T-cell (primary cell): ENCODE data around the gene TSPAN4. TPM values are rescaled to one million over a fixed set of nuclear protein-coding genes. Genes with fewer than 3 reads are reported as not detected.

Experiments
- ATAC-seq, 4 experiments: fragments of 200-7000 bp in 3 of 4; fragments of 150-1000 bp in 1 of 4; cut with Tn5 transposase; replicated peaks in 1 of 4; 1 replicate in 3 of 4; 2 replicates in 1 of 4; pipeline ENCODE4 v1.10.0; 2021; ENCODE audit warnings: moderate library complexity in 3 of 4, mild to moderate bottlenecking in 2 of 4, moderate number of reproducible peaks in 1 of 4
- CTCF ChIA-PET, 2 donors: fragments of 300-600 bp; sonication (Branson Sonifier 250); formaldehyde crosslinking; loops; one replicate each; lab custom pipeline; 2022; ENCODE audit warnings: antibody characterized with exemption in 2 of 2; lab: Charles Lee
- POLR2A ChIA-PET, 2 donors: fragments of 300-600 bp; sonication (Branson Sonifier 250); formaldehyde crosslinking; loops; one replicate each; lab custom pipeline; 2022; ENCODE audit warnings: antibody characterized with exemption in 2 of 2; lab: Charles Lee
- DNase-seq, 35 experiments: peaks; one replicate each; pipeline versions ENCODE4 v3.0.0 to v3.0.0-alpha.2; 2013 to 2023
- H3K27ac ChIP-seq: one replicate; pipeline ENCODE4 v1.5.1; 2013; ENCODE audit warnings: low read length
- H3K27me3 ChIP-seq, 2 experiments: replicated peaks in 1 of 2; 1 replicate in 1 of 2; 2 replicates in 1 of 2; pipeline versions ENCODE4 v1.6.1 to v1.7.0; 2013; ENCODE audit warnings: low read length in 1 of 2, mixed read lengths in 1 of 2; ENCODE audit not compliant: control insufficient read depth in 2 of 2, insufficient read depth in 2 of 2; ENCODE audit errors: extremely low read depth in 1 of 2
- H3K36me3 ChIP-seq, 2 donors: 1 replicate in 1 of 2; 2 replicates in 1 of 2; pipeline versions ENCODE4 v1.6.1 to v1.7.0; 2013; ENCODE audit warnings: low read length in 1 of 2; ENCODE audit not compliant: control insufficient read depth in 2 of 2, insufficient read depth in 1 of 2; ENCODE audit errors: extremely low read depth in 1 of 2
- H3K4me1 ChIP-seq, 2 experiments: 1 replicate in 1 of 2; 2 replicates in 1 of 2; pipeline versions ENCODE4 v1.6.1 to v1.7.0; 2013; ENCODE audit warnings: low read length in 2 of 2, mixed read lengths in 1 of 2; ENCODE audit not compliant: insufficient read depth in 2 of 2, control insufficient read depth in 1 of 2; ENCODE audit errors: extremely low read depth in 1 of 2
- H3K4me3 ChIP-seq, 2 donors: 1 replicate in 1 of 2; 2 replicates in 1 of 2; pipeline versions ENCODE4 v1.5.1 to v1.7.0; 2013; ENCODE audit warnings: mild to moderate bottlenecking in 2 of 2, low read length in 1 of 2, moderate library complexity in 1 of 2; ENCODE audit not compliant: control insufficient read depth in 1 of 2; ENCODE audit errors: extremely low read depth in 1 of 2
- H3K9me3 ChIP-seq: 2 replicates; pipeline ENCODE4 v1.7.0; 2013
- H3K27ac Mint-ChIP-seq, 2 donors: one replicate each; pipeline ENCODE4 v1.8.0; 2020 to 2021; ENCODE audit warnings: mild to moderate bottlenecking in 2 of 2, mixed read lengths in 2 of 2
- H3K27me3 Mint-ChIP-seq, 2 donors: one replicate each; pipeline ENCODE4 v1.8.0; 2021 to 2022; ENCODE audit warnings: mixed read lengths in 2 of 2
- H3K36me3 Mint-ChIP-seq: one replicate; pipeline ENCODE4 v1.8.0; 2021; ENCODE audit warnings: mixed read lengths
- H3K4me1 Mint-ChIP-seq, 3 donors: one replicate each; pipeline ENCODE4 v1.8.0; 2020 to 2022; ENCODE audit warnings: mixed read lengths in 3 of 3, mild to moderate bottlenecking in 1 of 3
- H3K4me3 Mint-ChIP-seq, 3 donors: one replicate each; pipeline ENCODE4 v1.8.0; 2020 to 2022; ENCODE audit warnings: mild to moderate bottlenecking in 3 of 3, mixed read lengths in 3 of 3, moderate library complexity in 3 of 3
- H3K9me3 Mint-ChIP-seq, 3 donors: one replicate each; pipeline ENCODE4 v1.8.0; 2020 to 2022; ENCODE audit warnings: mixed read lengths in 3 of 3
- WGBS: methylation state at CpG from one replicate; pipeline ENCODE4 v1.1.5; 2013; ENCODE audit warnings: missing lambda C conversion rate; ENCODE audit not compliant: insufficient coverage; 5-methylcytosine and 5-hydroxymethylcytosine counted together
- total RNA-seq, 35 experiments: library from RNA in 6 of 35; stranded (reverse) in 6 of 35; fragments of 120-200 nt in 1 of 35; gene quantifications; one replicate each; pipeline versions ENCODE4 v1.2.1 to v1.2.4 and lab custom pipeline; 2013 to 2026

TSPAN4 gene
- total RNA-seq, 5 donors from 2014 or later (not counting 1 experiment from before 2014, with no cell fraction given), result 3.1 to 5.8 (median 4.4) TPM

DNA sequence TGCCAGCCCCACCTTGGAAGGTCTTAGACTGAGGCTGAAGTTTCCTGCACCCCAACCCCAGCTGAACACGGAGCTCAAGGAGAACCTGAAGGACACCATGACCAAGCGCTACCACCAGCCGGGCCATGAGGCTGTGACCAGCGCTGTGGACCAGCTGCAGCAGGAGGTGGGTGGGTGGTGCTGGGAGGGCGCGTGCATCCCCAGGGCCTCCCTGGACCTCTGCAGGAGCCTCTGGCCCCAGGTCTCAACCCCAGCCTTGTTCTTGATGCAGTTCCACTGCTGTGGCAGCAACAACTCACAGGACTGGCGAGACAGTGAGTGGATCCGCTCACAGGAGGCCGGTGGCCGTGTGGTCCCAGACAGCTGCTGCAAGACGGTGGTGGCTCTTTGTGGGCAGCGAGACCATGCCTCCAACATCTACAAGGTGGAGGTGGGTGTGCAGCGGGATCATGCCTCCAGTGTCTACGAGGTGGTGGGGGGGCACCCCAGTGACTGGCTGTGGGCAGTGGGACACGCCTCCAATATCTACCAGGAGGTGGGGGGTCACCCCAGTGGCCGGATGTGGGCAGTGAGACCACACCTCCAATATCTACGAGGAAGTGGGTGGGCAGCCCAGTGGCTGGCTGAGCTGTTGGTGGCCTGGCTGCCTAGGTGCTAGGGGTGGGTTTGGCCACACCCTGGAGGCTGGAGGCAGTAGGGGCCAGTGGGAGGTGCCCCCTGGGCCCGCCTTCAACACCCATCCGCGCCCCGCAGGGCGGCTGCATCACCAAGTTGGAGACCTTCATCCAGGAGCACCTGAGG is 5.3 kb upstream of the TSPAN4 start:
- CTCF ChIA-PET, result interaction anchor here in 1 of 2 donors (0.6 to 0.7 kb wide), 2 partner anchors 23 to 28 kb away, joined by 4 to 10 read pairs; no protein-coding TSS in a partner anchor

DNA sequence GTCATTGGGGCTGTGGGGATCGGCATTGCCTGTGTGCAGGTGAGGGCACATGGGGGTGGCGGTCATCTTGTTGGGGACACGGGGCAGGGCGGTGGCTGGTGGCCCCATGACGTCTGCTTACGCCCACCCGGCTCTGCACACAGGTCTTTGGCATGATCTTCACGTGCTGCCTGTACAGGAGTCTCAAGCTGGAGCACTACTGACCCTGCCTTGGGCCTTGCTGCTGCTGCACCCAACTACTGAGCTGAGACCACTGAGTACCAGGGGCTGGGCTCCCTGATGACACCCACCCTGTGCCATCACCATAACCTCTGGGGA is 4.7 kb upstream of the TSPAN4 start:
- no peak overlapping the region for H3K4me3 Mint-ChIP-seq

More for the DNA sequence above, 5.3 kb upstream of the TSPAN4 start:
- POLR2A ChIA-PET, result no interaction called here
- Histone ChIP-seq H3K4me3 (no peak overlapping the region), H3K27me3 (peaks cover 0 to 17% of the 10 kb centered on the region in 2 experiments), H3K9me3 (no peaks in the 10 kb centered on the region), H3K27ac (no peak overlapping the region), H3K4me1 (peaks cover 2 to 57% of the 10 kb centered on the region in 2 experiments), H3K36me3 (peaks cover 5 to 26% of the 10 kb centered on the region in 2 donors)
- Mint-ChIP-seq H3K4me3 (no peak overlapping the region), H3K36me3 (peaks cover 2% of the 10 kb centered on the region), H3K9me3 (no peaks in the 10 kb centered on the region), H3K27me3 (no peaks in the 10 kb centered on the region), H3K27ac (no peak overlapping the region), H3K4me1 (peaks cover 14 to 30% (median 20%) of the 10 kb centered on the region in 3 donors)
- DNase-seq (no peak), ATAC-seq (no peak)
- WGBS, result 96% methylated on average over 8 of the region's 22 CpGs

DNA sequence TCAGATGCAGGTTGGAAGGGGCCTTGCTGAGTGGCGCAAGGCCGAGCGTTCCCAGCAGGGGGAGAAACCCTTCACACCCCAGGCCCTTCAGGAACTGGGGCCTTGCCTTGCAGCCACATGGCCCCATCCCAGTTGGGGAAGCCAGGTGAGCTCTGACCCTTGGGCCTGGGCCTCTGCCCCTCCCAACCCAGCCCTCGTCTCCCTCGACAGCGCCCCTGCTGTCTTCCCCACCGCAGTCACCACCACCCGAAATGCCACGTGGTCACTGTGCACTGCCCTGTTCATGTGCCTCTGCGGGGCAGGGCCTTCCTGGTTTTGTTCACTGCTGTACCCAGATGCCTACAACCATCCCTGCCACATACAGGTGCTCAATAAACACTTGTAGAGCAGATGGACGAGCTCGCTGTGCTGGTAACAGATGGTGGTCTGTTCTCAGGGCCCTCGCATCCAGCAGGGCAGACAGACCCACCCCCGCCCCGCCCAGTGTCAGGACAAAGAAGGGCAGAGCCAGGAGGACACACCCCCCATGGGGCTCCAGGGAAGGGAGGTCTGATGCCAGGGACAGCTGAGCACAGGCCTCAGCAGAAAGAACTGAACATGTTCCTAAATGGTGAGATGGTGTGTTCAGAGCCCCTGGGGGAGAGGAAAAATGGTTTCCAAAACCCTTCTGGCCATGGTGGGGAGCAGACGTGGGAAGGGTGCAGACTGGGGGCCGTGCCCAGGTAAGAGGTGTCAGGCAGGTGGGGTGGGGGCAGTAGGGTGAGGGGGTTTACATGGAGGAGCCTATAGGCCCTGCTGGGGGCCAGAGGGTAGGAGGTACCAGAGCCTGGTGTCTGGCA is 4.0 kb upstream of the TSPAN4 start:
- Mint-ChIP-seq H3K27ac (no peak overlapping the region), H3K4me3 (no peak overlapping the region), H3K4me1 (peaks cover 14 to 33% (median 23%) of the 10 kb centered on the region in 3 donors), H3K9me3 (no peaks in the 10 kb centered on the region), H3K27me3 (no peaks in the 10 kb centered on the region), H3K36me3 (peaks cover 2% of the 10 kb centered on the region)
- ChIA-PET POLR2A (no interaction called here), CTCF (no interaction called here)
- ATAC-seq (no peak), DNase-seq (no peak)
- peaks cover 0 to 19% of the 10 kb centered on the region in 2 experiments for H3K27me3 ChIP-seq
- H3K4me1 ChIP-seq, result peaks cover 3 to 58% of the 10 kb centered on the region in 2 experiments
- H3K4me3 ChIP-seq, result no peak overlapping the region
- 80% methylated on average over 14 of the region's 17 CpGs for WGBS
- peaks cover 5 to 26% of the 10 kb centered on the region in 2 donors for H3K36me3 ChIP-seq
- H3K9me3 ChIP-seq, result no peaks in the 10 kb centered on the region
- no peak overlapping the region for H3K27ac ChIP-seq

More for the DNA sequence above, 4.7 kb upstream of the TSPAN4 start:
- Mint-ChIP-seq H3K9me3 (no peaks in the 10 kb centered on the region), H3K36me3 (peaks cover 2% of the 10 kb centered on the region), H3K27me3 (no peaks in the 10 kb centered on the region), H3K27ac (no peak overlapping the region), H3K4me1 (peaks cover 14 to 30% (median 20%) of the 10 kb centered on the region in 3 donors)
- Histone ChIP-seq H3K27ac (no peak overlapping the region), H3K9me3 (no peaks in the 10 kb centered on the region), H3K27me3 (peaks cover 0 to 15% of the 10 kb centered on the region in 2 experiments), H3K4me3 (no peak overlapping the region), H3K4me1 (peaks cover 2 to 55% of the 10 kb centered on the region in 2 experiments), H3K36me3 (peaks cover 5 to 26% of the 10 kb centered on the region in 2 donors)
- ATAC-seq, result no peak
- POLR2A ChIA-PET, result no interaction called here
- CTCF ChIA-PET, result interaction anchor here in 1 of 2 donors (0.6 to 0.7 kb wide), 2 partner anchors 24 to 29 kb away, joined by 4 to 10 read pairs; no protein-coding TSS in a partner anchor
- DNase-seq, result no peak
- WGBS, result 84% methylated on average over 8 of the region's 8 CpGs

DNA sequence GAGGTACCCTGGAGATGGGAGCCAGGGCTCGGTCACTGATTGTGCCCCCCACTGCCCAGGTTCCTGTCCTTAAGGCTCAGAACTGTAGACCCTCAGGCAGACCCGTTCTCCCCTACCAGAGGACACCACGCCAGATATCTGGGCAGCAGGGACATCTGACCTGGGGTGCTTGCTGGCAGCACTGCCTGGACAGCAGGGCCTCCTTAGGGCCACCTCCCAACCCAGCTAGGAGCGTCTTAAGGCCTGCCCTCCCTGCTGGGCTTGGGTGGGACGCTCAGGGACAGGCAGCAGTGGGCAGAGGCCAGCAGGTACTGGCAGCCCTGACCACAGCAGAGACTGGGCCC is 3.4 kb upstream of the TSPAN4 start:
- CTCF ChIA-PET, result no interaction called here
- Mint-ChIP-seq H3K9me3 (no peaks in the 10 kb centered on the region), H3K27ac (no peak overlapping the region)

DNA sequence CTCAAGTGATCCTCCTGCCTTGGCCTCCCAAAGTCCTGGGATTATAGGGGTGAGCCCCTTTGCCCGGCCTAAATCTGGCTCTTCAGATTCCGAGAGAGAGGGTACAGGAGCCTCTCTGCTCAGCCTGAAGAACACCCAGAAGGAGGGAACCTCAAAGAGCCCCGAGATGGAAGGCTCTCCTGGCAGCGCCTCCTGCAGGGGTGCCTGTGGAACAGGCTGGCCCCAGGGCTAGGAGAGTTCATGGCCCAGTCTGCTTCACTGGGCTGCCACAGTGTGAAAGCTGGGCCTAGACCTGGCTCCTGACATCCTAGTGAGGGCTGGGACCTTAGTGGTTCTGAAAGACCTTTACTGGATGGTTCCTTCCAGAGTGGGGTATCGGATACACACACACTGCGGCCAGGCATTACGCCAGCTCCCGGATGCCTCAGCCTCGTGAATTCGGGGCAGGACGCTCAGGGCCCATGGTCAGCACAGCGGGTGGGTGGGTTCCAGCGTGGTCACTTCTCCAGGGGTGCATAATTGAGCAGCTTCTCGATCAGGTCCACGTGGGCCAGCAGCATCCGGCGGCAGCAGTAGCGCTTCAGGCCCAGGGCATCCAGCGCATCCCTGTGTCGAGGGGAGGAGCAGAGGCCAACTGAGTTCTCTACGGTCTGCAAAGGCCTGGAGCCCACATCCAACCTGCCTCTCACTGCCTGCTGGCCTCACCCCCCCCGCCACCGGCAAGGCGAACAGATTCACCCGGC is 2.6 kb upstream of the TSPAN4 start:
- ATAC-seq, result no peak
- no peak overlapping the region for H3K4me3 ChIP-seq
- H3K4me1 ChIP-seq, result peaks cover 9 to 58% of the 10 kb centered on the region in 2 experiments
- H3K36me3 ChIP-seq, result peaks cover 5 to 26% of the 10 kb centered on the region in 2 donors
- POLR2A ChIA-PET, result interaction anchor here in 1 of 2 donors (0.6 kb wide), 1 partner anchor 304 kb away, joined by 7 read pairs; no protein-coding TSS in a partner anchor
- no peaks in the 10 kb centered on the region for H3K9me3 ChIP-seq
- CTCF ChIA-PET, result no interaction called here
- H3K36me3 Mint-ChIP-seq, result peaks cover 2% of the 10 kb centered on the region
- WGBS, result 95% methylated on average over 19 of the region's 25 CpGs
- peaks cover 0 to 20% of the 10 kb centered on the region in 2 experiments for H3K27me3 ChIP-seq
- no peak for DNase-seq
- no peak overlapping the region for H3K27ac ChIP-seq
- H3K9me3 Mint-ChIP-seq, result no peaks in the 10 kb centered on the region
- H3K27me3 Mint-ChIP-seq, result no peaks in the 10 kb centered on the region
- H3K4me3 Mint-ChIP-seq, result peak overlapping the region; percentile 76 to 83 (median 80)
- peak overlapping the region in 1 of 2 donors; percentile 39 for H3K27ac Mint-ChIP-seq
- H3K4me1 Mint-ChIP-seq, result peaks cover 19 to 34% (median 21%) of the 10 kb centered on the region in 3 donors

More for the DNA sequence above, 3.4 kb upstream of the TSPAN4 start:
- Mint-ChIP-seq H3K27me3 (no peaks in the 10 kb centered on the region), H3K36me3 (peaks cover 2% of the 10 kb centered on the region), H3K4me3 (no peak overlapping the region), H3K4me1 (peaks cover 14 to 32% (median 22%) of the 10 kb centered on the region in 3 donors)
- POLR2A ChIA-PET, result no interaction called here
- Histone ChIP-seq H3K9me3 (no peaks in the 10 kb centered on the region), H3K36me3 (peaks cover 5 to 26% of the 10 kb centered on the region in 2 donors), H3K27me3 (peaks cover 0 to 20% of the 10 kb centered on the region in 2 experiments), H3K27ac (no peak overlapping the region), H3K4me3 (no peak overlapping the region), H3K4me1 (peaks cover 7 to 58% of the 10 kb centered on the region in 2 experiments)
- ATAC-seq, result no peak
- no peak for DNase-seq
- WGBS, result 100% methylated on average over 5 of the region's 5 CpGs
